ENCODE data around the gene SLC25A33. TPM values are rescaled to one million over a fixed set of nuclear protein-coding genes. Genes with fewer than 3 reads are reported as not detected.
"Not testable (repeated sequence)": the region's sequence is repeated elsewhere in the genome, so short reads cannot be mapped to it uniquely, and the experiment has no call there.

The SLC25A33 gene
- polyA plus RNA-seq, 3 donors: 4.2 to 4.8 (median 4.5) TPM

DNA sequence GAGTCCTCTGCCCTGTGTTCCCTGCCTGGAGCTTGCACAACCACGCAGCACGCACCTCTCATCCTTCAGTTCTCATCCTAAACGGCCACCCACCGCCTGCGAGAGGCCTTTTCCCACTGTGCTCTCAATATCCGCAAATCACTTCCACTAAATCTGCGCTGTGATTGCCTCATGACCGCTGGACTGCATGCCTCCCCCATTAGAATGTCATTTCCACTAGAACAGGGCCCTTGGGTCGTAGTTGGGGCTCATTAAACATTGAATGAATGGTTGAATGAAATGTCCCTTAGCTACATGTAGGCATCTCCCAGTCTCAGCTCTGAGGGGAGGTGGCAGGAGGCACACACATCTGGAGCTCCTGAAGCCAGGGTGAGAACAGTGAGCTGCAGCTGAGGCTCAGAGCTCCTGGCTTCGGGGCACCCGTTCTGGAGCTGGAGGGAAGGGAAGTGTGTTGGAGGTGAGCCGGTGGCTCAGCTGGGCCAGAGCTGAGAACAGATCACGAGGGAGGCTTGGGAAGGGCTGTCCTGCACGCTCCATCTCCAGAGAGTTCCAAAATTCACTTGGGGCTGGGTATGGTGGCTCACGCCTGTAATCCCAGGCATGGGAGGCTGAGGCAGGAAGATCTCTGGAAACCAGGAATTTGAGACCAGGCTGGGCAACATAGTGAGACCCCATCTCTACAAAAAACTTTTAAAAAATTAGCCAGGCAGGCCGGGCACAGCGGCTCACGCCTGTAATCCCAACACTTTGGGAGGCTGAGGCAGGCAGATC is 79.8 kb downstream of the SLC25A33 start:
- no peak for DNase-seq (ENCODE audit: low read depth in 3 of 3, low spot score in 2 of 3)

DNA sequence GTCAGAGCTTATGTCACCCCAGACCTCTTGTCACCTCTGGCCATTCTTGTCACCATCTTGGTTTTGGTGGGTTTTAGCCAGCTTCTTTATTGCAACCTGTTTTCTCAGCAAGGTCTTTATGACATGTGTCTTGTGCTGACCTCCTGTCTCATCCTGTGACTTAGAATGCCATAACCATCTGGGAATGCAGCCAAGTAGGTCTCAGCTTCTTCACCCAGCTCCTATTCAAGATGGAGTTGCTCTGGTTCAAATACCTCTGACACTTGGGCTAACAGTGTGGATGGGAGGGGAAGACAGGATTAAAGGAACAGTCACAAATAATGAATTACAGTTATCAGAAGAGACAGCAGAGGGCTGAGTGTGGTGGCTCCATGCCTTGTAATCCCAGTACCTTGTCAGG is 81.8 kb downstream of the SLC25A33 start:
- DNase-seq (ENCODE audit: low read depth in 3 of 3, low spot score in 2 of 3): no peak

- no peak for DNase-seq (ENCODE audit: low read depth in 3 of 3, low spot score in 2 of 3)
Observed at GRCh38 chr1:9624081-9624480, 84.8 kb downstream of the SLC25A33 start.

DNA sequence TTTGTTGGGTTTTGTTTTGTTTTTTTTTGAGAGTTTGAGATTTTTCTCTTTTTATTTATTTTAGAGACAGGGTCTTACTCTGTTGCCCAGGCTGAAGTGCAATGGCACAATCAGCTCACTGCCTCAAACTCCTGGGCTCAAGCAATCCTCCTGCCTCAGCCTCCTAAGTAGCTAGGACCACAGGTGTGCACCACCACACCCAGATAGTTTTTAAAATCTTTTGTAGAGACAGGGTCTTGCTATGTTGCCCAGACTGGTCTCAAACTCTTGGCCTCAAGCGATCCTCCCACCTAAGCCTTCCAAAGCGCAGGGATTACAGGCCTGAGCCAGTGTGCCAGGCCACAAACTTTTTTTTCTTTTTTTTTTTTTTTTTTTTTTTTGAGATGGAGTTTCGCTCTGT is 85.8 kb downstream of the SLC25A33 start:
- not testable (repeated sequence) for DNase-seq (ENCODE audit: low read depth in 3 of 3, low spot score in 2 of 3)

DNA sequence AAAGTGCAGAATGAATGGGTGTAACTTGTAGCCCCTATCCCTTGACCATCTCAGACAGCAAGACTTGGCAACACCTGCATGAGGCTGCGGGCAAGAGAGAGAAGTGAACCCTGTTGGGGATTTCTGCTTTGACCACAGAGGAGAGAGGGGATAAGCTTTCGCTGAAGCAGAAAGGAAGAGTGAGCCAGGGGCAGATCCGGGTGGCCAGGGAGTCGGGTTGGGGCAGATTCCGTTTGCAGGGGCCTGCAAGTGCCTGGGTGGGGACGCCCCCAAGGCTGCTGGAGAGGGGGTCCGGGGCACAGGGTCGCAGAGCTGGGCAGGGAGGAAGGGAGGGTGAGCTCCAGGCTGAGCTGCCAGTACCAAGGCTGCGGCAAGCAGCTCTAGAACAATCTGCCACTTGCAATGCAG is 86.9 kb downstream of the SLC25A33 start:
- no peak for DNase-seq (ENCODE audit: low read depth in 3 of 3, low spot score in 2 of 3)

GRCh38 chr1:9628541-9629444 is 89.5 kb downstream of the SLC25A33 start:
- DNase-seq (ENCODE audit: low read depth in 3 of 3, low spot score in 2 of 3): no peak

GRCh38 chr1:9629445-9630201 is 90.4 kb downstream of the SLC25A33 start:
- no peak for DNase-seq (ENCODE audit: low read depth in 3 of 3, low spot score in 2 of 3)

- no peak for DNase-seq (ENCODE audit: low read depth in 3 of 3, low spot score in 2 of 3)
Observed at GRCh38 chr1:9630331-9631111, 91.3 kb downstream of the SLC25A33 start.

- DNase-seq (ENCODE audit: low read depth in 3 of 3, low spot score in 2 of 3): no peak
Observed at GRCh38 chr1:9631613-9632012, 92.3 kb downstream of the SLC25A33 start.

DNA sequence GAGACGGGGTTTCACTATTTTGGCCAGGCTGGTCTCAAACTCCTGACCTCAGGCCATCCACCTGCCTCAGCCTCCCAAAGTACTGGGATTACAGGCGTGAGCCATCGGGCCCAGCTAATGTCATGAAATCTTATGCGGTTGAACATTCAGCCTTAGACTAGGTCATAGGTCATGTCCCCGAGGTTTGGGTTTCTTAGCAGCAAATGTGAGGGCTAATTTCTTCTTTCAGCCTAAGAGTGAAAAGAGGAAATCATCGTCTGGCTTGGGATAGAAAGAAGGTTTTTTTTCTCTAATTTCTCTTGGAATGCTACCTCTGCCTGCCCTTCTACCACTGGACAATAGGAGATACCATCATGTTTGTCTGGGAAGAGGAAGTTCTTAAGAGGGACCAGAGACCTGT is 94.2 kb downstream of the SLC25A33 start:
- DNase-seq (ENCODE audit: low read depth in 3 of 3, low spot score in 2 of 3): no peak

GRCh38 chr1:9634582-9634981 is 95.3 kb downstream of the SLC25A33 start:
- DNase-seq (ENCODE audit: low read depth in 3 of 3, low spot score in 2 of 3): no peak

Other genes with a start within 250 kb of the SLC25A33 start
- 10 to 100 TPM; 10.8 to 11.8 (median 11.6) TPM for gene SPSB1, start 246.6 kb upstream of the SLC25A33 start, polyA plus RNA-seq (ENCODE audit: insufficient read length in 3 of 3)
- 10 to 100 TPM; 11.6 to 12.5 (median 11.8) TPM for gene TMEM201, start 49.4 kb downstream of the SLC25A33 start, polyA plus RNA-seq (ENCODE audit: insufficient read length in 3 of 3)
- 1 to 10 TPM; 5.5 to 6.9 (median 5.9) TPM for gene PIK3CD, start 112.3 kb downstream of the SLC25A33 start, polyA plus RNA-seq (ENCODE audit: insufficient read length in 3 of 3)

Data from right renal cortex interstitium (tissue), 3 donors.